CD14-positive monocyte (primary cell): ENCODE data around the gene NAA10. TPM values are rescaled to one million over a fixed set of nuclear protein-coding genes. Genes with fewer than 3 reads are reported as not detected.

Experiments
- DNase-seq, 3 donors: peaks; one replicate each; pipeline ENCODE4 v3.0.0-alpha.2; 2011 to 2022
- H2AFZ ChIP-seq: 2 replicates; pipeline ENCODE4 v1.6.0; 2012; ENCODE audit warnings: mild to moderate bottlenecking, low read depth, low read length, inconsistent platforms; ENCODE audit not compliant: insufficient read depth, poor library complexity, severe bottlenecking
- H3K27ac ChIP-seq, 2 donors: 1 replicate in 1 of 2; 2 replicates in 1 of 2; pipeline ENCODE4 v1.5.1; 2012 to 2013; ENCODE audit warnings: low read length in 2 of 2, control low read depth in 1 of 2, inconsistent platforms in 1 of 2, low read depth in 1 of 2, mild to moderate bottlenecking in 1 of 2
- H3K27me3 ChIP-seq, 2 donors: one replicate each; pipeline versions ENCODE4 v1.6.0 to v1.6.1; 2011 to 2013; ENCODE audit warnings: low read length in 2 of 2; ENCODE audit not compliant: control insufficient read depth in 2 of 2, insufficient read depth in 2 of 2
- H3K36me3 ChIP-seq, 2 donors: replicated peaks in 1 of 2; 1 replicate in 1 of 2; 2 replicates in 1 of 2; pipeline versions ENCODE4 v1.5.1 to v1.6.1; 2012 to 2013; ENCODE audit warnings: low read length in 2 of 2, control low read depth in 1 of 2, inconsistent platforms in 1 of 2, mild to moderate bottlenecking in 1 of 2; ENCODE audit not compliant: insufficient read depth in 2 of 2, control insufficient read depth in 1 of 2
- H3K4me1 ChIP-seq, 2 donors: 1 replicate in 1 of 2; 2 replicates in 1 of 2; pipeline versions ENCODE4 v1.5.1 to v1.6.1; 2012 to 2013; ENCODE audit warnings: low read length in 2 of 2, control low read depth in 1 of 2, inconsistent platforms in 1 of 2, mild to moderate bottlenecking in 1 of 2, moderate library complexity in 1 of 2; ENCODE audit not compliant: insufficient read depth in 2 of 2, control insufficient read depth in 1 of 2
- H3K4me2 ChIP-seq: replicated peaks from 2 replicates; pipeline ENCODE3; 2012; ENCODE audit warnings: low read length, moderate library complexity, mild to moderate bottlenecking; ENCODE audit not compliant: poor library complexity, severe bottlenecking; ENCODE audit errors: extremely low read depth
- H3K4me3 ChIP-seq, 3 experiments: fragments of 200-600 bp in 1 of 3; sonication (generic) in 1 of 3; replicated peaks in 1 of 3; 1 replicate in 2 of 3; 2 replicates in 1 of 3; pipeline ENCODE4 v1.5.1; 2011 to 2013; ENCODE audit warnings: low read length in 3 of 3, mild to moderate bottlenecking in 3 of 3, control low read depth in 2 of 3, low read depth in 2 of 3, inconsistent platforms in 1 of 3, moderate library complexity in 1 of 3
- H3K79me2 ChIP-seq: 2 replicates; pipeline ENCODE4 v1.6.0; 2012; ENCODE audit warnings: mild to moderate bottlenecking, control low read depth, inconsistent platforms, low read length, moderate library complexity; ENCODE audit not compliant: insufficient read depth
- H3K9ac ChIP-seq: 2 replicates; pipeline ENCODE4 v1.6.0; 2017; ENCODE audit warnings: low read length, mild to moderate bottlenecking; ENCODE audit not compliant: insufficient read depth, poor library complexity, severe bottlenecking
- H3K9me3 ChIP-seq, 2 donors: replicated peaks in 1 of 2; 1 replicate in 1 of 2; 2 replicates in 1 of 2; pipeline versions ENCODE4 v1.5.1 to v1.6.1; 2012 to 2013; ENCODE audit warnings: low read length in 2 of 2, control low read depth in 1 of 2; ENCODE audit not compliant: control insufficient read depth in 1 of 2, insufficient read depth in 1 of 2
- H4K20me1 ChIP-seq: 2 replicates; pipeline ENCODE4 v1.6.0; 2012; ENCODE audit warnings: mild to moderate bottlenecking, low read length, control low read depth, moderate library complexity; ENCODE audit not compliant: insufficient read depth
- H3K27ac Mint-ChIP-seq, 7 donors: one replicate each; pipeline ENCODE4 v1.8.0; 2020; ENCODE audit warnings: mild to moderate bottlenecking in 7 of 7, mixed read lengths in 7 of 7, moderate library complexity in 6 of 7, inconsistent platforms in 2 of 7
- H3K27me3 Mint-ChIP-seq, 3 donors: one replicate each; pipeline ENCODE4 v1.8.0; 2021 to 2022; ENCODE audit warnings: low read depth in 3 of 3, mild to moderate bottlenecking in 3 of 3, mixed read lengths in 3 of 3, moderate library complexity in 3 of 3, inconsistent platforms in 1 of 3
- H3K36me3 Mint-ChIP-seq, 2 donors: one replicate each; pipeline ENCODE4 v1.8.0; 2020; ENCODE audit warnings: mixed read lengths in 2 of 2, inconsistent platforms in 1 of 2, mild to moderate bottlenecking in 1 of 2
- H3K4me1 Mint-ChIP-seq: one replicate; pipeline ENCODE4 v1.8.0; 2020; ENCODE audit warnings: mild to moderate bottlenecking, mixed read lengths
- H3K4me3 Mint-ChIP-seq, 2 donors: one replicate each; pipeline ENCODE4 v1.8.0; 2020; ENCODE audit warnings: mild to moderate bottlenecking in 2 of 2, mixed read lengths in 2 of 2, moderate library complexity in 1 of 2
- H3K9me3 Mint-ChIP-seq, 7 donors: one replicate each; pipeline ENCODE4 v1.8.0; 2020 to 2022; ENCODE audit warnings: mixed read lengths in 7 of 7, mild to moderate bottlenecking in 6 of 7, moderate library complexity in 6 of 7, inconsistent platforms in 2 of 7
- WGBS: methylation state at CpG from one replicate; pipeline ENCODE4 v1.1.5; 2013; ENCODE audit warnings: missing lambda C conversion rate; ENCODE audit not compliant: insufficient coverage; 5-methylcytosine and 5-hydroxymethylcytosine counted together
- intact Hi-C, 2 donors: fragments of 100-400 bp; cut with micrococcal nuclease; formaldehyde crosslinking; loops; one replicate each; pipeline versions ENCODE4 v1.15.0 to v1.15.1; 2023
- polyA plus RNA-seq, 3 donors: library from polyadenylated mRNA; depleted of rRNA in 1 of 3; unstranded in 2 of 3; stranded (reverse) in 1 of 3; fragments of 300-500 nt in 2 of 3; fragments of >200 nt in 1 of 3; fragmentation: Illumina TruSeq in 2 of 3; gene quantifications; 1 replicate in 2 of 3; 2 replicates in 1 of 3; pipeline ENCODE4 v1.2.3, GENCODE V29; 2012 to 2021
- TF ChIP-seq, protein P1 (sequence below): fragments of 200-600 bp; IDR thresholded peaks from one replicate; pipeline ENCODE4 v1.8.0; 2022; ENCODE audit warnings: antibody characterized with exemption, mild to moderate bottlenecking

The NAA10 gene
- polyA plus RNA-seq, 3 donors, result 46.7 to 109 (median 47.9) TPM

DNA sequence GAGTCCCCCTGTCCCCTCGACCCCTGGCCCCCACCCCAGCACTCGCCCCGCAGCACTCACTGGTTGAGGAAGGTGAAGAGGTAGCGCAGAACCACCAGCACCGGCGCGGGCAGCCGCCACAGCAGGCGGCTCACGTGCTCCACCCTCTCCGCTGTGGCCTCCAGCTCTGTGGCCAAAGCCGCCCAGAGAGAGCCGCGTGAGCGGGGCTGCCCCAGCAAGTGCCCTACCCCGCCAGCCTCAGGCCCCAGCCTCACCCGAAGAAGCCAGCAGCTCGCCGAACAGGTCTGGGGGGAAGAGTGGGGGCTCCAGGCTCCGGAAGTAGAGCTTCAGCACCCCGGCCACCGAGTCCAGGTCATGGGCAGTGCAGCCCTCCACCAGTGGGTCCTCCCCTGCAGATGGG, 24.4 kb downstream of the NAA10 start:
- no peaks in the 10 kb centered on the region for H3K27me3 ChIP-seq
- H4K20me1 ChIP-seq, result peaks cover 92% of the 10 kb centered on the region
- TF ChIP-seq, protein P1, sequence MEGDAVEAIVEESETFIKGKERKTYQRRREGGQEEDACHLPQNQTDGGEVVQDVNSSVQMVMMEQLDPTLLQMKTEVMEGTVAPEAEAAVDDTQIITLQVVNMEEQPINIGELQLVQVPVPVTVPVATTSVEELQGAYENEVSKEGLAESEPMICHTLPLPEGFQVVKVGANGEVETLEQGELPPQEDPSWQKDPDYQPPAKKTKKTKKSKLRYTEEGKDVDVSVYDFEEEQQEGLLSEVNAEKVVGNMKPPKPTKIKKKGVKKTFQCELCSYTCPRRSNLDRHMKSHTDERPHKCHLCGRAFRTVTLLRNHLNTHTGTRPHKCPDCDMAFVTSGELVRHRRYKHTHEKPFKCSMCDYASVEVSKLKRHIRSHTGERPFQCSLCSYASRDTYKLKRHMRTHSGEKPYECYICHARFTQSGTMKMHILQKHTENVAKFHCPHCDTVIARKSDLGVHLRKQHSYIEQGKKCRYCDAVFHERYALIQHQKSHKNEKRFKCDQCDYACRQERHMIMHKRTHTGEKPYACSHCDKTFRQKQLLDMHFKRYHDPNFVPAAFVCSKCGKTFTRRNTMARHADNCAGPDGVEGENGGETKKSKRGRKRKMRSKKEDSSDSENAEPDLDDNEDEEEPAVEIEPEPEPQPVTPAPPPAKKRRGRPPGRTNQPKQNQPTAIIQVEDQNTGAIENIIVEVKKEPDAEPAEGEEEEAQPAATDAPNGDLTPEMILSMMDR, result no peak
- H3K9me3 ChIP-seq, result no peaks in the 10 kb centered on the region
- H3K79me2 ChIP-seq, result no peaks in the 10 kb centered on the region
- Mint-ChIP-seq H3K4me3 (no peak overlapping the region), H3K4me1 (peaks cover 7% of the 10 kb centered on the region), H3K27me3 (peaks cover 0 to 48% (median 0%) of the 10 kb centered on the region in 3 donors), H3K9me3 (peaks cover 0 to 13% (median 2%) of the 10 kb centered on the region in 7 donors), H3K27ac (no peak overlapping the region), H3K36me3 (peaks cover 25 to 65% of the 10 kb centered on the region in 2 donors)
- H3K4me3 ChIP-seq, result no peak overlapping the region
- intact Hi-C loops, result no loop called here
- peaks cover 2% of the 10 kb centered on the region in 2 donors for H3K4me1 ChIP-seq
- no peak for DNase-seq
- no peak overlapping the region for H3K4me2 ChIP-seq
- H3K9ac ChIP-seq, result no peak overlapping the region
- peaks cover 66 to 68% of the 10 kb centered on the region in 2 donors for H3K36me3 ChIP-seq
- no peak overlapping the region for H2AFZ ChIP-seq
- 98% methylated on average over 7 of the region's 22 CpGs for WGBS
- H3K27ac ChIP-seq, result no peak overlapping the region

DNA sequence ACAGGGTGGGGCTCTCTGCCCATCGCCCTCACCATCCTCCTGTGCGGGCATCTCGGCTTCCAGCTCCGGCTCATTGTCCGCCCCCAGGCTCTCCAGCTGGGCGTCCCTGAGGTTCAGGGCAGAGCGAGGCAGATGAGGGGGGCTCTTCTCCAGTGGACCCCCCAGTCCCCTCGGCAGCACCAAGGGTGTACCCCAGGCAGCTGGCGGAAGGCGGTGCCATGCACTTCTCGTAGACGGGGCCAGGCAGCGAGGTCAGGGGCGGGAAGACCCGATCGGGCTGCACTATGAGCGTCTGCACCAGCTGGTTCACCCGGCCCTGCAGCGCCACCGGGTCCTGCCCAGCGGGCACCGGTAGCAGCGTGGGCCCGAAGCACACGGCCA, 24.9 kb downstream of the NAA10 start:
- Histone ChIP-seq H3K27ac (no peak overlapping the region), H3K79me2 (no peaks in the 10 kb centered on the region), H3K4me1 (peaks cover 6 to 7% of the 10 kb centered on the region in 2 donors), H3K9me3 (no peaks in the 10 kb centered on the region), H3K4me3 (no peak overlapping the region), H3K9ac (no peak overlapping the region), H3K36me3 (peaks cover 64 to 68% of the 10 kb centered on the region in 2 donors), H3K27me3 (no peaks in the 10 kb centered on the region), H2AFZ (no peak overlapping the region), H4K20me1 (peaks cover 89% of the 10 kb centered on the region), H3K4me2 (no peak overlapping the region)
- Mint-ChIP-seq H3K36me3 (peaks cover 24 to 62% of the 10 kb centered on the region in 2 donors), H3K4me3 (no peak overlapping the region), H3K9me3 (peaks cover 0 to 13% (median 2%) of the 10 kb centered on the region in 7 donors), H3K27ac (peak overlapping the region in 1 of 7 donors; percentile 76), H3K27me3 (peaks cover 0 to 44% (median 0%) of the 10 kb centered on the region in 3 donors), H3K4me1 (peaks cover 11% of the 10 kb centered on the region)
- TF ChIP-seq, protein P1, result no peak
- intact Hi-C loops, result no loop called here
- DNase-seq, result no peak
- WGBS, result 97% methylated on average over 12 of the region's 25 CpGs
